Heart left ventricle (tissue), 16 donors: Measurements from ENCODE around the gene SLC35E3. TPM values are rescaled to one million over a fixed set of nuclear protein-coding genes. Genes with fewer than 3 reads are reported as not detected.
"Not testable (repeated sequence)": the region's sequence is repeated elsewhere in the genome, so short reads cannot be mapped to it uniquely, and the experiment has no call there.

Experiments
- ATAC-seq, 4 donors: fragments of 200-7000 bp; cut with Tn5 transposase; one replicate each; pipeline ENCODE4 v1.9.1; 2020 to 2022; ENCODE audit warnings: moderate library complexity in 4 of 4, mild to moderate bottlenecking in 3 of 4, moderate number of reproducible peaks in 1 of 4
- DNase-seq, 5 donors: peaks; one replicate each; pipeline ENCODE4 v3.0.0-alpha.2; 2020
- H3K27ac ChIP-seq, 12 donors: fragments of 200-600 bp; sonication (generic) in 4 of 12; one replicate each; pipeline versions ENCODE4 v1.5.0 to v1.8.0; 2016 to 2022; ENCODE audit warnings: mild to moderate bottlenecking in 2 of 12
- H3K27me3 ChIP-seq, 9 donors: fragments of 200-600 bp; sonication (generic) in 2 of 9; one replicate each; pipeline versions ENCODE4 v1.5.1 to v1.8.0; 2016 to 2022; ENCODE audit warnings: mild to moderate bottlenecking in 3 of 9
- H3K36me3 ChIP-seq, 9 donors: fragments of 200-600 bp; sonication (generic) in 2 of 9; one replicate each; pipeline versions ENCODE4 v1.5.0 to v1.8.0; 2018 to 2022; ENCODE audit warnings: mild to moderate bottlenecking in 2 of 9
- H3K4me1 ChIP-seq, 12 donors: fragments of 200-600 bp; sonication (generic) in 4 of 12; one replicate each; pipeline versions ENCODE4 v1.5.0 to v1.8.0; 2016 to 2022; ENCODE audit warnings: mild to moderate bottlenecking in 3 of 12
- H3K4me3 ChIP-seq, 12 donors: fragments of 200-600 bp; sonication (generic) in 4 of 12; one replicate each; pipeline versions ENCODE4 v1.5.0 to v1.8.0; 2017 to 2022; ENCODE audit warnings: mild to moderate bottlenecking in 9 of 12, moderate library complexity in 4 of 12
- H3K9me3 ChIP-seq, 12 donors: fragments of 200-600 bp; sonication (generic) in 4 of 12; one replicate each; pipeline versions ENCODE4 v1.5.0 to v1.8.0; 2016 to 2022; ENCODE audit warnings: mild to moderate bottlenecking in 1 of 12
- POLR2A ChIP-seq, 2 donors: fragments of 450-650 bp; IDR thresholded peaks; one replicate each; pipeline ENCODE4 v1.6.1; 2017; ENCODE audit warnings: antibody characterized with exemption in 2 of 2, mild to moderate bottlenecking in 2 of 2, moderate library complexity in 2 of 2
- WGBS, 4 donors: extraction: QIAGEN DNeasy Blood & Tissue Kit in 2 of 4; methylation state at CpG; one replicate each; pipeline versions ENCODE4 v1.1.5 to v1.1.7; 2013 to 2018; 5-methylcytosine and 5-hydroxymethylcytosine counted together
- intact Hi-C, 10 donors: fragments of 100-400 bp; cut with DNase I; formaldehyde crosslinking; loops; one replicate each; pipeline versions ENCODE4 v1.11.1 to v1.14.2; 2022
- polyA plus RNA-seq, 2 donors: library from polyadenylated mRNA; stranded (reverse); fragments of 200-250 nt; gene quantifications; one replicate each; pipeline ENCODE4 v1.2.3, GENCODE V29; 2013
- total RNA-seq, 9 donors: library from RNA; depleted of rRNA in 2 of 9; stranded (reverse); fragments of >200 nt in 2 of 9; fragmentation: NEBNext Ultra II Directional in 3 of 9; extraction: Animal tissue kit (Norgen Biotek cat#: 25700) in 3 of 9; gene quantifications; one replicate each; pipeline versions ENCODE4 v1.1.0 to v1.2.4, GENCODE V29; 2016 to 2023
- TF ChIP-seq, protein P1 (sequence below), 12 donors: fragments of 200-600 bp; sonication (generic) in 4 of 12; IDR thresholded peaks; one replicate each; pipeline versions ENCODE4 v1.5.0 to v1.8.0; 2018 to 2022; ENCODE audit warnings: antibody characterized with exemption in 12 of 12, mild to moderate bottlenecking in 5 of 12
- donor health status: ischemic (EF 13 %, LVEDD 7.1; RV severe dilation, severe dysfunction).
- donor health status: healthy with polysubstance abuse.
- donor health status: DM: no; HTN: yes; CAD: no.
- donor health status: DM: no; HTN: no; CAD: no.
- donor health status: ischemic (EF 25% LVEDD 6.9; RV normal size, moderate dysfunction).
- donor health status: ischemic (EF 25% LVEDD 5.7; RV mildly dilated, moderate dysfunction).
- donor health status: healthy.
- donor health status: DM: yes; HTN: yes; CAD: no.
- donor health status: ischemic (EF 35%, LVEDD 5.7; RV mildly dilated, moderate dysfunction).
- donor health status: nonischemic (EF 11% LVEDD 7.7; RV severe dilation, severe dysfunction).
- donor health status: DM: yes; HTN: yes; CAD: no.
- donor health status: PGD.
- donor health status: ischemic (EF 29% LVEDD 5.4; RV normal size, mild dysfunction).
- donor health status: nonischemic (EF 23%, LVEDD 6.1; RV moderate dilation, normal function).

SLC35E3 gene
- total and polyA plus RNA-seq, 11 donors = 2.6 to 8.6 (median 5.4) TPM

DNA sequence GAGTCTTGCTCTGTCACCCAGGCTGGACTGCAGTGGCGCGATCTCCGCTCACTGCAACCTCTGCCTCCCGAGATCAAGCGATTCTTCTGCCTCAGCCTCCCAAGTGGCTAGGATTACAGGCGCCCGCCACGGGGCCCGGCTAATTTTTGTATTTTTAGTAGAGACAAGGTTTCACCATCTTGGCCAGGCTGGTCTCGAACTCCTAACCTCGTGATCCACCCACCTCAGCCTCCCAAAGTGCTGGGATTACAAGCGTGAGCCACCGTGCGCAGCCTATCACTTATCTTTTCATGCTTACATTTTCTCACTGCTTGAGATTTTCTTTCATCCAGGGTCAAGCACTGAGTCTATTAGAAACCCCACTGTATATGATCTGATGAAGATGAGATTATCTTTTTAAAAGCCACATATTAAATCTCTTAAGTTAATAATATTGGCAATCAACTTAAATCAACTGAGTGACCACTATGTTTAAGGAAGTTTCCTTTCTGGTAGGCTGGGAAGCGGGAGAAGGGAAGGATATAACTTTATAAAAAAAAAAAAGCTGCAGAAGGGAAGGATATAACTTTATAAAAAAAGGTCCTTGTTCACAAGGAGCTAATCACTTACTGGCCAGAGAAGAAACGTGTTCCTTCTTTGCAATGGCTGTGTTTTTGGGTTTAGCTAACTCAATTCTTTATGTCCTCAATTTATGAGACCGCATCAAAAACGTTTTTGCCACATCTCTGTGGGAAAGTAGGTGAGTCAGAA lies 60.7 kb downstream of the SLC35E3 start:
- H3K9me3 ChIP-seq = peaks cover 0 to 5% (median 0%) of the 10 kb centered on the region in 12 donors
- no peak for ATAC-seq
- peaks cover 0 to 35% (median 8%) of the 10 kb centered on the region in 12 donors for H3K4me1 ChIP-seq
- DNase-seq = no peak
- no peak for TF ChIP-seq POLR2A (IDR thresholded peaks at IDR 0.05)
- TF ChIP-seq, protein P1, sequence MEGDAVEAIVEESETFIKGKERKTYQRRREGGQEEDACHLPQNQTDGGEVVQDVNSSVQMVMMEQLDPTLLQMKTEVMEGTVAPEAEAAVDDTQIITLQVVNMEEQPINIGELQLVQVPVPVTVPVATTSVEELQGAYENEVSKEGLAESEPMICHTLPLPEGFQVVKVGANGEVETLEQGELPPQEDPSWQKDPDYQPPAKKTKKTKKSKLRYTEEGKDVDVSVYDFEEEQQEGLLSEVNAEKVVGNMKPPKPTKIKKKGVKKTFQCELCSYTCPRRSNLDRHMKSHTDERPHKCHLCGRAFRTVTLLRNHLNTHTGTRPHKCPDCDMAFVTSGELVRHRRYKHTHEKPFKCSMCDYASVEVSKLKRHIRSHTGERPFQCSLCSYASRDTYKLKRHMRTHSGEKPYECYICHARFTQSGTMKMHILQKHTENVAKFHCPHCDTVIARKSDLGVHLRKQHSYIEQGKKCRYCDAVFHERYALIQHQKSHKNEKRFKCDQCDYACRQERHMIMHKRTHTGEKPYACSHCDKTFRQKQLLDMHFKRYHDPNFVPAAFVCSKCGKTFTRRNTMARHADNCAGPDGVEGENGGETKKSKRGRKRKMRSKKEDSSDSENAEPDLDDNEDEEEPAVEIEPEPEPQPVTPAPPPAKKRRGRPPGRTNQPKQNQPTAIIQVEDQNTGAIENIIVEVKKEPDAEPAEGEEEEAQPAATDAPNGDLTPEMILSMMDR (IDR thresholded peaks at IDR 0.05) = no peak
- H3K4me3 ChIP-seq = peak overlapping the region in 8 of 12 donors; percentile 71 to 98 (median 92)
- intact Hi-C loops = loop anchor here in 7 of 10 donors (1.0 to 10.0 kb wide), 4 partner anchors 59 to 472 kb away; partner anchors contain the start of genes SLC35E3 (in 7 of the 7) and MDM1 (in 1 of the 7)
- H3K27me3 ChIP-seq = no peaks in the 10 kb centered on the region
- 87 to 89% (median 89%) methylated on average over 18 of the region's 18 CpGs for WGBS, 4 donors
- peak overlapping the region in 11 of 12 donors; percentile 92 to 100 (median 97) for H3K27ac ChIP-seq
- peaks cover 0 to 29% (median 20%) of the 10 kb centered on the region in 9 donors for H3K36me3 ChIP-seq

DNA sequence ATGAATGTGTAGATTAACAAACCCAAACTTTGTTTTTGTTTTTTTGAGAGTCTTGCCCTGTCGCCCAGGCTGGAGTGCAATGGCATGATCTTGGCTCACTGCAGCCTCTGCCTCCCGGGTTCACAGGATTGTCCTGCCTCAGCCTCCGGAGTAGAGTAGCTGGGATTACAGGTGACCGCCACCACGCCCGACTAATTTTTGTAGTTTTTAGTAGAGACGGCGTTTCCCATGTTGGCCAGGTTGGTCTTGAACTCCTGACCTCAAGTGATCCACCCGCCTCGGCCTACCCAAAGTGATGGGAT lies 61.2 kb downstream of the SLC35E3 start:
- peaks cover 0 to 35% (median 25%) of the 10 kb centered on the region in 9 donors for H3K36me3 ChIP-seq
- not testable (repeated sequence) for H3K27me3 ChIP-seq, DNase-seq, ATAC-seq, H3K9me3 ChIP-seq
- H3K27ac ChIP-seq = peak overlapping the region; percentile 92 to 100 (median 96)
- WGBS, 4 donors = 21 to 30% (median 27%) methylated on average over 10 of the region's 10 CpGs
- H3K4me3 ChIP-seq = peak overlapping the region; percentile 71 to 98 (median 87)
- intact Hi-C loops = loop anchor here in 7 of 10 donors (1.0 to 10.0 kb wide), 4 partner anchors 60 to 472 kb away; partner anchors contain the start of genes SLC35E3 (in 7 of the 7) and MDM1 (in 1 of the 7)
- peaks cover 0 to 41% (median 11%) of the 10 kb centered on the region in 12 donors for H3K4me1 ChIP-seq

DNA sequence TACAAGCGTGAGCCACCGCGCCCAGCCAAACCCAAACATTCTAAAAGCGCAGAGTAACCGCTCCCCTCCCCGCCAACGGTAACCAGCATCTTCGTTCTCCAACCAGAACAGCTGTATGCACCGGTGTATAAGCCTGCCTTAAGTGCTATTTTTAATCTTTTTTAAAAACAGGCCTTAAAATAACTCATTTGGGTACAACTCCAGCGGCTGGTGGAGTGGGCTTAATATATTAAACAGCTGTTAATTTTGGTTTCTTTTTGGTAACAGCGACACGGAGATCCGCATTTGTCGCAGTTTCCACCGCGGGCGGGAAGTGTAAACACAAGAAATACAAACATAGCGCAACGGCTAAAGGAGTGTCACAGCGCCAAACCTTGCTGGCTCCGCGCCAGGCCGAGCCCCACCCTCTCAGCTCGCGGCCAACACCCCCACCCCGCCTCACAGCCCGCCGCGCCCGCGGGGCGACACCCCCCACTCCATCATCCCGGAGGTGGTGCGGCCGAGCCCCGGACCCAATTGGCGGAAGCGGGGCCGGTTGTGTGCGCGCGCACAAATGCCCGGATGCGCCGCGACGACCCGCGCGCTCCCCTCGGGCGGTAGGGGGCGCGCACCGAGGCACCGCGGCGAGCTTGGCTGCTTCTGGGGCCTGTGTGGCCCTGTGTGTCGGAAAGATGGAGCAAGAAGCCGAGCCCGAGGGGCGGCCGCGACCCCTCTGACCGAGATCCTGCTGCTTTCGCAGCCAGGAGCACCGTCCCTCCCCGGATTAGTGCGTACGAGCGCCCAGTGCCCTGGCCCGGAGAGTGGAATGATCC lies 61.8 kb downstream of the SLC35E3 start, which contains the start of gene MDM2:
MDM2 (plus strand) TSS at position 602 of the 812 bp plus-strand sequence. CDS start 301 bp downstream, outside the sequence.
- intact Hi-C loops = loop anchor here in 9 of 10 donors (1.0 to 10.0 kb wide), 6 partner anchors 60 to 473 kb away; partner anchors contain the start of genes SLC35E3 (in 8 of the 9) and MDM1 (in 1 of the 9)
- TF ChIP-seq, protein P1 (IDR thresholded peaks at IDR 0.05) = peak; percentile 76 to 97 (median 86)
- TF ChIP-seq POLR2A (IDR thresholded peaks at IDR 0.05) = peak in 1 of 2 donors; percentile 74
- peak; percentile 96 to 97 (median 96) for ATAC-seq
- 0 to 1% (median 0%) methylated on average over 44 to 72 of the region's 72 CpGs for WGBS, 4 donors
- peaks cover 0 to 5% (median 0%) of the 10 kb centered on the region in 12 donors for H3K9me3 ChIP-seq
- DNase-seq = peak; percentile 94 to 99 (median 96)
- H3K27ac ChIP-seq = peak within 1 kb of the TSS; percentile 92 to 100 (median 96)
- peaks cover 0 to 47% (median 13%) of the 10 kb centered on the region in 12 donors for H3K4me1 ChIP-seq
- H3K27me3 ChIP-seq = no peaks in the 10 kb centered on the region
- H3K4me3 ChIP-seq = peak within 1 kb of the TSS; percentile 71 to 98 (median 87)
- H3K36me3 ChIP-seq = peaks cover 0 to 40% (median 30%) of the 10 kb centered on the region in 9 donors

DNA sequence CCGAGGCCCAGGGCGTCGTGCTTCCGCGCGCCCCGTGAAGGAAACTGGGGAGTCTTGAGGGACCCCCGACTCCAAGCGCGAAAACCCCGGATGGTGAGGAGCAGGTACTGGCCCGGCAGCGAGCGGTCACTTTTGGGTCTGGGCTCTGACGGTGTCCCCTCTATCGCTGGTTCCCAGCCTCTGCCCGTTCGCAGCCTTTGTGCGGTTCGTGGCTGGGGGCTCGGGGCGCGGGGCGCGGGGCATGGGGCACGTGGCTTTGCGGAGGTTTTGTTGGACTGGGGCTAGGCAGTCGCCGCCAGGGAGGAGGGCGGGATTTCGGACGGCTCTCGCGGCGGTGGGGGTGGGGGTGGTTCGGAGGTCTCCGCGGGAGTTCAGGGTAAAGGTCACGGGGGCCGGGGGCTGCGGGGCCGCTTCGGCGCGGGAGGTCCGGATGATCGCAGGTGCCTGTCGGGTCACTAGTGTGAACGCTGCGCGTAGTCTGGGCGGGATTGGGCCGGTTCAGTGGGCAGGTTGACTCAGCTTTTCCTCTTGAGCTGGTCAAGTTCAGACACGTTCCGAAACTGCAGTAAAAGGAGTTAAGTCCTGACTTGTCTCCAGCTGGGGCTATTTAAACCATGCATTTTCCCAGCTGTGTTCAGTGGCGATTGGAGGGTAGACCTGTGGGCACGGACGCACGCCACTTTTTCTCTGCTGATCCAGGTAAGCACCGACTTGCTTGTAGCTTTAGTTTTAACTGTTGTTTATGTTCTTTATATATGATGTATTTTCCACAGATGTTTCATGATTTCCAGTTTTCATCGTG lies 62.6 kb downstream of the SLC35E3 start:
- Histone ChIP-seq H3K27me3 (no peaks in the 10 kb centered on the region), H3K4me3 (peak overlapping the region; percentile 71 to 98 (median 87)), H3K9me3 (peaks cover 0 to 5% (median 0%) of the 10 kb centered on the region in 12 donors), H3K4me1 (peaks cover 0 to 55% (median 13%) of the 10 kb centered on the region in 12 donors), H3K36me3 (peaks cover 0 to 48% (median 38%) of the 10 kb centered on the region in 9 donors), H3K27ac (peak overlapping the region; percentile 92 to 100 (median 96))
- TF ChIP-seq POLR2A (IDR thresholded peaks at IDR 0.05) = no peak
- TF ChIP-seq, protein P1 (IDR thresholded peaks at IDR 0.05) = peak in 1 of 12 donors; percentile 8
- ATAC-seq (peak; percentile 46 to 81 (median 78)), DNase-seq (peak; percentile 71 to 86 (median 77))
- intact Hi-C loops = loop anchor here in 9 of 10 donors (2.0 to 10.0 kb wide), 5 partner anchors 61 to 474 kb away; partner anchors contain the start of genes SLC35E3 (in 7 of the 9) and MDM1 (in 1 of the 9)
- 0 to 1% (median 1%) methylated on average over 19 to 61 of the region's 61 CpGs for WGBS, 4 donors
